Gastrocnemius medialis (tissue), 4 donors: Measurements from ENCODE around the gene VAMP7. TPM values are rescaled to one million over a fixed set of nuclear protein-coding genes. Genes with fewer than 3 reads are reported as not detected.
"Not testable (repeated sequence)": the region's sequence is repeated elsewhere in the genome, so short reads cannot be mapped to it uniquely, and the experiment has no call there.

Experiments used
- ATAC-seq, 2 donors: fragments of 150-250 bp; one replicate each; pipeline ENCODE4 v1.9.1; 2016
- DNase-seq, 2 donors: peaks; one replicate each; pipeline ENCODE4 v3.0.0-alpha.2; 2019
- H3K27ac ChIP-seq, 4 donors: fragments of 200-600 bp; sonication (generic); 1 replicate in 1 of 4; 2 replicates in 3 of 4; pipeline ENCODE4 v1.5.1; 2016 to 2018; ENCODE audit warnings: mild to moderate bottlenecking in 2 of 4, moderate library complexity in 1 of 4
- H3K27me3 ChIP-seq, 3 donors: fragments of 200-600 bp; sonication (generic) in 2 of 3; 1 replicate in 1 of 3; 2 replicates in 2 of 3; pipeline versions ENCODE4 v1.5.1 to v1.6.0; 2016 to 2019; ENCODE audit warnings: mild to moderate bottlenecking in 1 of 3, moderate library complexity in 1 of 3
- H3K36me3 ChIP-seq, 2 donors: fragments of 200-600 bp; sonication (generic) in 1 of 2; one replicate each; pipeline ENCODE4 v1.5.1; 2017 to 2018
- H3K4me1 ChIP-seq, 2 donors: fragments of 200-600 bp; sonication (generic) in 1 of 2; one replicate each; pipeline ENCODE4 v1.5.1; 2016 to 2017; ENCODE audit warnings: mild to moderate bottlenecking in 2 of 2
- H3K4me3 ChIP-seq, 4 donors: fragments of 200-600 bp; sonication (generic) in 3 of 4; 1 replicate in 1 of 4; 2 replicates in 3 of 4; pipeline ENCODE4 v1.5.1; 2016 to 2019; ENCODE audit warnings: mild to moderate bottlenecking in 2 of 4
- H3K9me3 ChIP-seq, 3 donors: fragments of 200-600 bp; sonication (generic) in 2 of 3; 1 replicate in 1 of 3; 2 replicates in 2 of 3; pipeline ENCODE4 v1.5.1; 2016 to 2019
- POLR2A ChIP-seq, 2 donors: fragments of 450-650 bp; IDR thresholded peaks; one replicate each; pipeline ENCODE4 v1.6.1; 2017; ENCODE audit warnings: antibody characterized with exemption in 2 of 2, mild to moderate bottlenecking in 2 of 2, moderate library complexity in 2 of 2
- in situ Hi-C, 4 donors: fragments of 200-750 bp; cut with MboI; loops; one replicate each; pipeline versions ENCODE4 v1.15.0 to v1.8.0; 2017; ENCODE audit warnings: low sequenced_read_pairs in 4 of 4
- intact Hi-C: fragments of 100-400 bp; cut with DNase I; formaldehyde crosslinking; loops from one replicate; pipeline ENCODE4 v1.15.1; 2023; ENCODE audit warnings: low total_unique reads
- total RNA-seq, 4 donors: library from RNA; depleted of rRNA; stranded (reverse); fragments of >200 nt; gene quantifications; one replicate each; pipeline versions ENCODE4 v1.1.0 to v1.2.3, GENCODE V29; 2016
- TF ChIP-seq, protein P1 (sequence below), 5 experiments: fragments of 450-650 bp in 3 of 5; fragments of 200-600 bp in 2 of 5; sonication (generic) in 2 of 5; IDR thresholded peaks in 4 of 5; conservative IDR thresholded peaks in 1 of 5; 1 replicate in 4 of 5; 2 replicates in 1 of 5; pipeline ENCODE4 v1.5.1; 2016 to 2019; ENCODE audit warnings: antibody characterized with exemption in 5 of 5, mild to moderate bottlenecking in 3 of 5, moderate library complexity in 3 of 5

VAMP7 gene
- total RNA-seq, 4 donors from 2014 or later, result 21.6 to 41.4 (median 32.2) TPM

DNA sequence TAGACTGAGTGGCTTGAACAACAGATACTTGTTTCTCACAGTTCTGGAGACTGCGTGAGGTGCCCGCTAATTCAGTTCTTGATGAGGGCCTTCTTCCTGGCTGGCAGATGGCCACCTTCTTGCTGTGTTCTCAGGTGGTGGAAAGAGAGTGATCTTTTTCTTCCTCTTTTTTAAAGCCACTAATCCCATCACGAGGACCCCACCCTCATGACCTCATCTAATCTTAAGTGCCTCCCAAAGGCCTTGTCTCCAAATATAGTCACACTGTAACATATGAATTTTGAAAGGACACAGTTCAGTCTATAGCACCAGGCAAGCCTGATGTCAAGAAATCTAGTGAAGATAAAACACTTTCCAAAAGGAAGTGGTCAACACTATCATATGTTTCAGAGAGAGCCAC is 12.4 kb downstream of the VAMP7 start:
- intact Hi-C loops (no loop called here), in situ Hi-C loops (no loop called here)
- no peak overlapping the region for H3K4me3 ChIP-seq
- ATAC-seq, result no peak
- DNase-seq, result no peak
- TF ChIP-seq, protein P1, sequence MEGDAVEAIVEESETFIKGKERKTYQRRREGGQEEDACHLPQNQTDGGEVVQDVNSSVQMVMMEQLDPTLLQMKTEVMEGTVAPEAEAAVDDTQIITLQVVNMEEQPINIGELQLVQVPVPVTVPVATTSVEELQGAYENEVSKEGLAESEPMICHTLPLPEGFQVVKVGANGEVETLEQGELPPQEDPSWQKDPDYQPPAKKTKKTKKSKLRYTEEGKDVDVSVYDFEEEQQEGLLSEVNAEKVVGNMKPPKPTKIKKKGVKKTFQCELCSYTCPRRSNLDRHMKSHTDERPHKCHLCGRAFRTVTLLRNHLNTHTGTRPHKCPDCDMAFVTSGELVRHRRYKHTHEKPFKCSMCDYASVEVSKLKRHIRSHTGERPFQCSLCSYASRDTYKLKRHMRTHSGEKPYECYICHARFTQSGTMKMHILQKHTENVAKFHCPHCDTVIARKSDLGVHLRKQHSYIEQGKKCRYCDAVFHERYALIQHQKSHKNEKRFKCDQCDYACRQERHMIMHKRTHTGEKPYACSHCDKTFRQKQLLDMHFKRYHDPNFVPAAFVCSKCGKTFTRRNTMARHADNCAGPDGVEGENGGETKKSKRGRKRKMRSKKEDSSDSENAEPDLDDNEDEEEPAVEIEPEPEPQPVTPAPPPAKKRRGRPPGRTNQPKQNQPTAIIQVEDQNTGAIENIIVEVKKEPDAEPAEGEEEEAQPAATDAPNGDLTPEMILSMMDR (IDR thresholded peaks at IDR 0.05 in 4 of 5, conservative IDR thresholded peaks at IDR 0.05 in 1 of 5), result no peak
- TF ChIP-seq POLR2A (IDR thresholded peaks at IDR 0.05), result no peak
- no peaks in the 10 kb centered on the region for H3K9me3 ChIP-seq
- no peak overlapping the region for H3K27ac ChIP-seq
- peaks cover 2 to 4% of the 10 kb centered on the region in 2 donors for H3K4me1 ChIP-seq
- H3K27me3 ChIP-seq, result no peaks in the 10 kb centered on the region
- H3K36me3 ChIP-seq, result peaks cover 0 to 9% of the 10 kb centered on the region in 2 donors

DNA sequence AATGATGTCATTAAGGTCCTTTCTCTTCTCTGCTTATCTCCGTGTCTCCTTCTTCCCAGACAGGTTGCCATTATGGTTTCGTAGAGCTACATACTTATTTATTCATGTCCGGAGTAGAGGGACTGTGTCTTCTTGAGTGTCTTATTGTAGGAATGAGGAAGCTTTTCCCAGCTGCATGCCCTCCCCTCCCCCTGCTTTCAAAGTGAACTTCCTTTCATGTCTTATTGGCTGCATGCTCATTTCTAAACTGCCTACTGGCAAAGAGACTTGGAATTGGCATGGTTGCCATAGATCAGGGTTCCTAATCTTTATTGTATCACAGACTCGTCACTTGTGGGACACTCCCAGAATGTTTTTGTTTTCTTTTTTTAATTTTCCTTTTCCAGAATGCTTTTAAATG is 15.4 kb downstream of the VAMP7 start:
- Histone ChIP-seq H3K4me1 (no peaks in the 10 kb centered on the region), H3K9me3 (no peaks in the 10 kb centered on the region), H3K27ac (no peak overlapping the region), H3K27me3 (no peaks in the 10 kb centered on the region), H3K4me3 (no peak overlapping the region), H3K36me3 (peaks cover 0 to 16% of the 10 kb centered on the region in 2 donors)
- intact Hi-C loops, result no loop called here
- DNase-seq (no peak), ATAC-seq (no peak)
- in situ Hi-C loops, result no loop called here
- no peak for TF ChIP-seq POLR2A (IDR thresholded peaks at IDR 0.05)
- TF ChIP-seq, protein P1 (IDR thresholded peaks at IDR 0.05 in 4 of 5, conservative IDR thresholded peaks at IDR 0.05 in 1 of 5), result no peak

DNA sequence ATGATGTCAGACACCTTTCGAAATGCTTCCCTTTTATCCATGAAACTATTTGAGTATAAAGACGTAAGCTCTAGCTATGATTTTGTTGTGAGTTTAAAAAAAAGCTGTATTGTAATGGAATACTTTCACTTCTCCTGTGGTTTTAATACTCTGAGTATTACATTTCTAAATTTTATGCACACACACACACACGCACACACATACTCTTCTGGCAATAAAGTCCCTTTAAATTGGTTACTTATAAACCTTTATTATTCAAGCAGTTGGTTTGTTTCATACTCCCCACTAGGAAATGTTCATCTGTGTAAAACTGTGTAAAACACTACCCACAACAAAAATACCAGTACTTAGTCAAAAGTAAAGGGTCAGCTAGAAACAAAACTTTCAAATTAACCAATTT is 18.2 kb downstream of the VAMP7 start:
- Histone ChIP-seq H3K36me3 (peaks cover 0 to 16% of the 10 kb centered on the region in 2 donors), H3K27ac (no peak overlapping the region), H3K4me1 (no peaks in the 10 kb centered on the region), H3K4me3 (no peak overlapping the region), H3K27me3 (no peaks in the 10 kb centered on the region), H3K9me3 (no peaks in the 10 kb centered on the region)
- ATAC-seq (no peak), DNase-seq (no peak)
- no peak for TF ChIP-seq POLR2A (IDR thresholded peaks at IDR 0.05)
- TF ChIP-seq, protein P1 (IDR thresholded peaks at IDR 0.05 in 4 of 5, conservative IDR thresholded peaks at IDR 0.05 in 1 of 5), result no peak
- in situ Hi-C loops (no loop called here), intact Hi-C loops (no loop called here)

DNA sequence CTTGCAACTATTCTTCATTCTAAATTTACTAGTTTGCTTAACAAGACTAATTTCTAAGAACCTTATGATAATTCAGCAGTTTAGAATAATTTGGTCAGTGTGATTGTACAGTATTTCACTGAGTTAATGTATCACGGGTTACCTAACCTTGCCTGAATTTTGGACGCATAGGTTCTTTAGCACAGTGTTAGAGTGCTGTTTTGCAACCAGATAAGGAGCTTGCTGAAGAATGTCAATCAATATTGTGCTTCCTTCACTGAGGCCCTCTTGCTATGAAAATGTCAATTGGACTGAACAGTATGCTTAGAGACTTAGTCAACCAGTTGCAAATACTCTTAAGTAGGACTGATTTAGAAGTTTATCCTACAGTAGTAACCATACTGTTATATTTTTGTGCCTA is 19.6 kb downstream of the VAMP7 start:
- H3K4me3 ChIP-seq, result no peak overlapping the region
- no peak overlapping the region for H3K27ac ChIP-seq
- intact Hi-C loops (no loop called here), in situ Hi-C loops (no loop called here)
- H3K4me1 ChIP-seq, result no peaks in the 10 kb centered on the region
- H3K27me3 ChIP-seq, result no peaks in the 10 kb centered on the region
- H3K36me3 ChIP-seq, result peaks cover 0 to 11% of the 10 kb centered on the region in 2 donors
- DNase-seq (no peak), ATAC-seq (no peak)
- H3K9me3 ChIP-seq, result no peaks in the 10 kb centered on the region
- no peak for TF ChIP-seq POLR2A (IDR thresholded peaks at IDR 0.05)
- TF ChIP-seq, protein P1 (IDR thresholded peaks at IDR 0.05 in 4 of 5, conservative IDR thresholded peaks at IDR 0.05 in 1 of 5), result no peak

DNA sequence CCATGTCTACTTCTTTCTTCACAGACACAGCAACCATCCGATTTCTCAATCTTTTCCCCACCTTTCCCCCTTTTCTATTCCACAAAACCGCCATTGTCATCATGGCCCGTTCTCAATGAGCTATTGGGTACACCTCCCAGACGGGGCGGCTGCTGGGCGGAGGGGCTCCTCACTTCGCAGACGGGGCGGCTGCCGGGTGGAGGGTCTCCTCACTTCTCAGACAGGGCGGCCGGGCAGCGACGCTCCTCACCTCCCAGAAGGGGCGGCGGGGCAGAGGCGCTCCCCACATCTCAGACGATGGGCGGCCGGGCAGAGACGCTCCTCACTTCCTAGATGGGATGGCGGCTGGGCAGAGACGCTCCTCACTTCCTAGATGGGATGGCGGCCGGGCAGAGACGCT is 26.5 kb downstream of the VAMP7 start:
- H3K27ac ChIP-seq, H3K27me3 ChIP-seq, ATAC-seq, H3K4me3 ChIP-seq, in situ Hi-C loops, H3K36me3 ChIP-seq, H3K4me1 ChIP-seq, H3K9me3 ChIP-seq, intact Hi-C loops, DNase-seq: not testable (repeated sequence)
